Upper lobe of right lung (tissue), 1 donor: Measurements from ENCODE around the gene CLP1. TPM values are rescaled to one million over a fixed set of nuclear protein-coding genes. Genes with fewer than 3 reads are reported as not detected.

Experiments
- ATAC-seq: fragments of 200-7000 bp; cut with Tn5 transposase; one replicate; pipeline ENCODE4 v1.9.1; 2020; ENCODE audit warnings: mild to moderate bottlenecking, moderate library complexity
- DNase-seq: peaks from one replicate; pipeline ENCODE4 v3.0.0-alpha.2; 2020
- H3K27ac ChIP-seq: fragments of 200-600 bp; one replicate; pipeline ENCODE4 v1.8.0; 2022
- H3K27me3 ChIP-seq: fragments of 200-600 bp; one replicate; pipeline ENCODE4 v1.8.0; 2022; ENCODE audit warnings: mild to moderate bottlenecking
- H3K36me3 ChIP-seq: fragments of 200-600 bp; one replicate; pipeline ENCODE4 v1.8.0; 2022
- H3K4me1 ChIP-seq: fragments of 200-600 bp; one replicate; pipeline ENCODE4 v1.8.0; 2022
- H3K4me3 ChIP-seq: fragments of 200-600 bp; one replicate; pipeline ENCODE4 v1.8.0; 2022; ENCODE audit warnings: mild to moderate bottlenecking
- H3K9me3 ChIP-seq: fragments of 200-600 bp; one replicate; pipeline ENCODE4 v1.8.0; 2022
- CTCF ChIP-seq: fragments of 200-600 bp; IDR thresholded peaks from one replicate; pipeline ENCODE4 v1.8.0; 2022; ENCODE audit warnings: antibody characterized with exemption
- intact Hi-C: fragments of 100-400 bp; cut with DNase I; formaldehyde crosslinking; loops from one replicate; pipeline ENCODE4 v1.11.0; 2022
- total RNA-seq: library from RNA; stranded (reverse); fragmentation: NEBNext Ultra II Directional; extraction: Animal tissue kit (Norgen Biotek cat#: 25700); gene quantifications from one replicate; pipeline ENCODE4 v1.2.1, GENCODE V29; 2021
- donor health status: DM: no; HTN: yes; CAD: no; lungs with severe emphysema.

CLP1 gene
- total RNA-seq, 1 donor from 2014 or later, result 11.7 TPM

GRCh38 chr11:57647372-57647771 lies 10.2 kb upstream of the CLP1 start:
- TF ChIP-seq CTCF, result no peak
- Histone ChIP-seq H3K4me3 (no peak overlapping the region), H3K9me3 (no peaks in the 10 kb centered on the region), H3K4me1 (peaks cover 44% of the 10 kb centered on the region), H3K27me3 (peaks cover 18% of the 10 kb centered on the region), H3K36me3 (no peaks in the 10 kb centered on the region), H3K27ac (no peak overlapping the region)
- intact Hi-C loops, result no loop called here
- DNase-seq (no peak), ATAC-seq (no peak)

GRCh38 chr11:57647960-57648800 lies 9.4 kb upstream of the CLP1 start:
- Histone ChIP-seq H3K4me1 (peaks cover 44% of the 10 kb centered on the region), H3K27me3 (peaks cover 18% of the 10 kb centered on the region)
- intact Hi-C loops, result no loop called here

GRCh38 chr11:57648801-57649735 lies 8.5 kb upstream of the CLP1 start:
- no peak for TF ChIP-seq CTCF
- H3K27me3 ChIP-seq, result peaks cover 18% of the 10 kb centered on the region
- H3K4me1 ChIP-seq, result peaks cover 44% of the 10 kb centered on the region
- intact Hi-C loops, result no loop called here
- no peak for DNase-seq
- H3K4me3 ChIP-seq, result peak overlapping the region; percentile 49
- ATAC-seq, result no peak
- H3K36me3 ChIP-seq, result no peaks in the 10 kb centered on the region
- no peak overlapping the region for H3K27ac ChIP-seq
- H3K9me3 ChIP-seq, result no peaks in the 10 kb centered on the region

More at GRCh38 chr11:57647960-57648800, 9.4 kb upstream of the CLP1 start:
- Histone ChIP-seq H3K36me3 (no peaks in the 10 kb centered on the region), H3K4me3 (peak overlapping the region; percentile 49), H3K9me3 (no peaks in the 10 kb centered on the region), H3K27ac (no peak overlapping the region)
- no peak for TF ChIP-seq CTCF
- peak; percentile 51 for ATAC-seq
- peak; percentile 80 for DNase-seq

GRCh38 chr11:57649826-57650738 lies 7.5 kb upstream of the CLP1 start, which contains the start of gene YPEL4:
Gene YPEL4, minus strand, starts transcription at chr11:57649912. Its CDS starts 2,805 bp downstream, at chr11:57647107.
- Histone ChIP-seq H3K27ac (no peak within 1 kb of the TSS), H3K36me3 (no peaks in the 10 kb centered on the region), H3K4me3 (peak within 1 kb of the TSS; percentile 49), H3K9me3 (no peaks in the 10 kb centered on the region), H3K4me1 (peaks cover 41% of the 10 kb centered on the region), H3K27me3 (peaks cover 18% of the 10 kb centered on the region)
- ATAC-seq (peak; percentile 73), DNase-seq (no peak)
- intact Hi-C loops, result no loop called here
- TF ChIP-seq CTCF, result no peak

GRCh38 chr11:57650739-57651090 lies 6.8 kb upstream of the CLP1 start:
- intact Hi-C loops, result no loop called here
- H3K4me1 ChIP-seq, result peaks cover 35% of the 10 kb centered on the region
- DNase-seq (no peak), ATAC-seq (no peak)
- H3K27me3 ChIP-seq, result peaks cover 18% of the 10 kb centered on the region
- no peaks in the 10 kb centered on the region for H3K9me3 ChIP-seq
- no peak overlapping the region for H3K27ac ChIP-seq
- no peak overlapping the region for H3K4me3 ChIP-seq
- no peak for TF ChIP-seq CTCF
- no peaks in the 10 kb centered on the region for H3K36me3 ChIP-seq
